DOHH2 (cell line): ENCODE data around the gene UBR2.
"Not testable (repeated sequence)": the region's sequence is repeated elsewhere in the genome, so short reads cannot be mapped to it uniquely, and the experiment has no call there.

Experiments used
- H3F3A ChIP-seq: fragments of 200-600 bp; sonication (generic), shearing (Covaris generic); 2 replicates; pipeline ENCODE4 v1.6.0; 2016; ENCODE audit warnings: antibody characterized with exemption, mild to moderate bottlenecking; ENCODE audit not compliant: control insufficient read depth, insufficient read depth
- H3K27ac ChIP-seq: fragments of 200-600 bp; sonication (generic); 2 replicates; pipeline ENCODE4 v1.5.1; 2014; ENCODE audit warnings: low read depth, mild to moderate bottlenecking, low read length, moderate library complexity
- H3K27me3 ChIP-seq: fragments of 200-600 bp; sonication (generic); 2 replicates; pipeline ENCODE4 v1.6.1; 2014; ENCODE audit warnings: mild to moderate bottlenecking, low read length, mixed read lengths; ENCODE audit not compliant: control insufficient read depth
- H3K36me3 ChIP-seq: fragments of 200-600 bp; sonication (generic); 2 replicates; pipeline ENCODE4 v1.6.1; 2014; ENCODE audit warnings: mild to moderate bottlenecking, low read length, moderate library complexity, mixed read lengths; ENCODE audit not compliant: control insufficient read depth
- H3K4me1 ChIP-seq: fragments of 200-600 bp; sonication (generic); 2 replicates; pipeline ENCODE4 v1.6.1; 2014; ENCODE audit warnings: mild to moderate bottlenecking, low read length, mixed read lengths; ENCODE audit not compliant: control insufficient read depth
- H3K4me2 ChIP-seq: fragments of 200-600 bp; sonication (generic); 2 replicates; pipeline ENCODE4 v1.6.0; 2014; ENCODE audit warnings: mild to moderate bottlenecking, low read length, moderate library complexity
- H3K4me3 ChIP-seq: fragments of 200-600 bp; sonication (generic); 2 replicates; pipeline ENCODE4 v1.5.1; 2014; ENCODE audit warnings: mild to moderate bottlenecking, low read length, mixed read lengths
- H3K79me2 ChIP-seq: fragments of 200-600 bp; sonication (generic); 2 replicates; pipeline ENCODE4 v1.6.1; 2014; ENCODE audit warnings: mild to moderate bottlenecking, low read length, mixed read lengths; ENCODE audit not compliant: control insufficient read depth
- H3K9me2 ChIP-seq: fragments of 200-600 bp; sonication (generic); replicated peaks from 2 replicates; pipeline ENCODE4 v1.6.1; 2014; ENCODE audit warnings: mild to moderate bottlenecking, low read length, mixed read lengths; ENCODE audit not compliant: control insufficient read depth
- H3K9me3 ChIP-seq: fragments of 200-600 bp; sonication (generic); 2 replicates; pipeline ENCODE4 v1.6.1; 2014; ENCODE audit warnings: antibody characterized with exemption, low read length, mixed read lengths; ENCODE audit not compliant: control insufficient read depth, insufficient read depth
- H4K20me1 ChIP-seq: fragments of 200-600 bp; sonication (generic); 2 replicates; pipeline ENCODE4 v1.6.0; 2014; ENCODE audit warnings: low read depth, mild to moderate bottlenecking, antibody characterized with exemption, low read length, moderate library complexity; ENCODE audit not compliant: control insufficient read depth, insufficient read depth
- EZH2phosphoT487 ChIP-seq: fragments of 200-600 bp; sonication (generic); IDR thresholded peaks from 2 replicates; pipeline ENCODE4 v1.6.1; 2017; ENCODE audit warnings: borderline replicate concordance, mild to moderate bottlenecking, antibody characterized with exemption, low read length, moderate library complexity, mixed read lengths
- TF ChIP-seq, protein P1 (sequence below): fragments of 200-600 bp; sonication (generic); IDR thresholded peaks from one replicate; pipeline ENCODE4 v1.5.1; 2014; ENCODE audit warnings: antibody characterized with exemption, mild to moderate bottlenecking, low read depth, low read length; ENCODE audit not compliant: poor library complexity, severe bottlenecking

UBR2 gene

DNA sequence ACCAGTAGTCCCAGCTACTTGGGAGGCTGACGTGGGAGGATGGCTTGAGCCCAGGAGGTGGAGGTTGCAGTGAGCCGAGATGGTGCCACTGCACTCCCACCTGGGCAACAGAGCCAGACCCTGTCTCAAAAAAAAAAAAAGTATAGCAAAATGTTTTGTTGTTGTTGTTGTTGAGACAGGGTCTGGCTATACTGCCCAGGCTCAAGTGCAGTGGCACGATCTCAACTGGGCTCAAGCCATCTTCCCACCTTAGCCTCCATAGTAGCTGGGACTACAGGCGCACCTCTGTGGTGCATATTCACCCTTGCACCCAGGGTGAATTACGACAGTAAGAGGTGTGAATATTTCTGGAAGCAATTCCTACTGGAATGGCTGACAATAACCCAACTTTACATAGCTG, 11.4 kb upstream of the UBR2 start:
- H3K4me3 ChIP-seq, result no peak overlapping the region
- H3K9me3 ChIP-seq, result no peaks in the 10 kb centered on the region
- TF ChIP-seq, protein P1, sequence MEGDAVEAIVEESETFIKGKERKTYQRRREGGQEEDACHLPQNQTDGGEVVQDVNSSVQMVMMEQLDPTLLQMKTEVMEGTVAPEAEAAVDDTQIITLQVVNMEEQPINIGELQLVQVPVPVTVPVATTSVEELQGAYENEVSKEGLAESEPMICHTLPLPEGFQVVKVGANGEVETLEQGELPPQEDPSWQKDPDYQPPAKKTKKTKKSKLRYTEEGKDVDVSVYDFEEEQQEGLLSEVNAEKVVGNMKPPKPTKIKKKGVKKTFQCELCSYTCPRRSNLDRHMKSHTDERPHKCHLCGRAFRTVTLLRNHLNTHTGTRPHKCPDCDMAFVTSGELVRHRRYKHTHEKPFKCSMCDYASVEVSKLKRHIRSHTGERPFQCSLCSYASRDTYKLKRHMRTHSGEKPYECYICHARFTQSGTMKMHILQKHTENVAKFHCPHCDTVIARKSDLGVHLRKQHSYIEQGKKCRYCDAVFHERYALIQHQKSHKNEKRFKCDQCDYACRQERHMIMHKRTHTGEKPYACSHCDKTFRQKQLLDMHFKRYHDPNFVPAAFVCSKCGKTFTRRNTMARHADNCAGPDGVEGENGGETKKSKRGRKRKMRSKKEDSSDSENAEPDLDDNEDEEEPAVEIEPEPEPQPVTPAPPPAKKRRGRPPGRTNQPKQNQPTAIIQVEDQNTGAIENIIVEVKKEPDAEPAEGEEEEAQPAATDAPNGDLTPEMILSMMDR, result no peak
- no peak for TF ChIP-seq EZH2phosphoT487

DNA sequence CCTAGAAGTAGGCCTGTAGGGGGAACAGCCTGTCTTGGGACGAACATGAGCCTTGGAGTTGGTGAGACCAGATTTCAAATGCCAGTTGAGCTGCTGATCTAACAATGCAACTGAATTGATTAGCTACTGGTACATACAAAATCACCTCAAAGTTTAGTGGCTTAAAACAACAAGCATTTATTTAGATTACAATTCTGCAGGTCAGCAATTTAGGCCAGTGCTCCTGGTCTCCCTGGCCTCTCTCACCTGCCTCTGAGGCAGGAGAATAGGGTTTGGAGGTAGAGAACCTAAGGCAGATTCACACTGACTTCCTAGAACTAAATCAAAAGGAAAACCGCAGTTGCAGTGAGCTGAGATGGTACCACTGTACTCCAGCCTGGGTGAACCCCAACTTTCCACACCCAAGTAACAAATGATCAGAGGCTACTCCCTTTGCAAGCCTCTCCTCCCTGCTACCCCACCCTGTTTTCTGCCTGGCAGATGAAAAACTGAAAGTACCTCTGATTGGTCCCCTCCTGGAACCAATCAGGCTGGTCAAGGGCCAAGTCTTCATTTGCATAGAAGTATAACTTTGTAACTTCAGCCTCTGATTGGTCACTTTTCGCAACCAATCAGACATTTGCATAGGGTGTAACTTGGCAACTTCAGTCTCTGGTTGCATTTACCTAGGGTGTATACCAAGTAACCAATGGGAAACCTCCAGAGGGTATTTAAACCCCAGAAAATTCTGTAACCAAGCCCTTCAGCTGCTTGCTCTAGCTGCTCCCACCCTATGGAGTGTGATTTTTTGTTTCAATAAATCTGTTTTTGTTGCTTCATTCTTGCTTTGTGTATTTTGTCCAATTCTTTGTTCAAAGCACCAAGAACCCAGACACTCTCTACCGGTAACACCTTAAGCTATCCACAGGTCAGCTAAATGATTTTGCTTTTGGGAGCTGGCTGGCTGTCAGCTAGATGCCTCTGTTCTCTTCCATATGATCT, 8.1 kb upstream of the UBR2 start:
- Histone ChIP-seq H3K9me3 (no peaks in the 10 kb centered on the region), H3K9me2 (no peaks in the 10 kb centered on the region), H3K79me2 (no peaks in the 10 kb centered on the region), H3K4me1 (no peaks in the 10 kb centered on the region), H3K27me3 (no peaks in the 10 kb centered on the region), H3K4me3 (no peak overlapping the region), H3K27ac (no peak overlapping the region), H3F3A (0 out of 2 replicates have a peak, but pooled peaks cover 2% of the 10 kb centered on the region), H4K20me1 (no peaks in the 10 kb centered on the region), H3K4me2 (no peak overlapping the region), H3K36me3 (no peaks in the 10 kb centered on the region)
- TF ChIP-seq, protein P1, result no peak
- TF ChIP-seq EZH2phosphoT487, result no peak

More for the DNA sequence above, 11.4 kb upstream of the UBR2 start:
- H3K4me1 ChIP-seq, result peaks cover 9% of the 10 kb centered on the region
- H3K27ac ChIP-seq, result no peak overlapping the region
- no peak overlapping the region for H3K4me2 ChIP-seq
- no peaks in the 10 kb centered on the region for H3K79me2 ChIP-seq
- no peaks in the 10 kb centered on the region for H4K20me1 ChIP-seq
- 0 out of 2 replicates have a peak, but pooled peaks cover 5% of the 10 kb centered on the region for H3F3A ChIP-seq
- no peaks in the 10 kb centered on the region for H3K27me3 ChIP-seq
- H3K9me2 ChIP-seq, result no peaks in the 10 kb centered on the region
- H3K36me3 ChIP-seq, result no peaks in the 10 kb centered on the region

DNA sequence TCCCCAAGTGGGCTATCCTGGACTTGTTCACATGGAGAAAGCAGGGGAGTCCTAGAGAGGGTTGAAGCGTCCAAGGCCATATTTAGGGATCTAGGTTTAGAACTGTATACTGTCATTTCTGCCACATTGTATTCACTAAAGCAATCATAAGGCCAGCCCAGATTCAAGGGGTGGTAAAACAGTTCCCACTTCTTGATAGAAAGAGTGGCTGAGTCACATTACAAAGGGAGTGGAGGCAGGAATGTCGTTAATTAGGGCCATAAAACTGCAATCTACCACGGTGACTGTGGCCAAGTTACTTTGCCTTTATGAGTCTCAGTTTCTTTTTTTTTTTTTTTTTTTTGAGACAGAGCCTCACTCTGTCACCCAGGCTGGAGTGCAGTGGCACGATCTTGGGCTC, 7.4 kb upstream of the UBR2 start:
- Histone ChIP-seq H3K4me1 (no peaks in the 10 kb centered on the region), H3K9me2 (no peaks in the 10 kb centered on the region), H3K36me3 (no peaks in the 10 kb centered on the region), H3K9me3 (no peaks in the 10 kb centered on the region), H3F3A (no peaks in the 10 kb centered on the region), H3K27ac (no peak overlapping the region), H3K27me3 (no peaks in the 10 kb centered on the region), H3K4me3 (no peak overlapping the region), H4K20me1 (no peaks in the 10 kb centered on the region), H3K4me2 (no peak overlapping the region), H3K79me2 (no peaks in the 10 kb centered on the region)
- TF ChIP-seq, protein P1, result no peak
- TF ChIP-seq EZH2phosphoT487, result no peak

GRCh38 chr6:42559276-42559675, 4.6 kb upstream of the UBR2 start:
- H3K9me3 ChIP-seq, H3K4me3 ChIP-seq, H3K79me2 ChIP-seq, H3K36me3 ChIP-seq, H3K4me1 ChIP-seq, H3K27me3 ChIP-seq, H3K4me2 ChIP-seq, H3K9me2 ChIP-seq, H3F3A ChIP-seq, H3K27ac ChIP-seq, H4K20me1 ChIP-seq: not testable (repeated sequence)
